ENCODE results near the gene ADH4.

GRCh38 chr4:99157478-99157935 lies 13.4 kb upstream of the ADH4 start:
- TF ChIP-seq CTCF (IDR thresholded peaks at IDR 0.05 in 8 of 11, conservative IDR thresholded peaks at IDR 0.05 in 3 of 11) (no peak), POLR2AphosphoS5 (IDR thresholded peaks at IDR 0.05) (no peak), POLR2A (IDR thresholded peaks at IDR 0.05) (no peak)

Data from spleen (tissue), 7 donors.